ENCODE data around the gene GRID1.

DNA sequence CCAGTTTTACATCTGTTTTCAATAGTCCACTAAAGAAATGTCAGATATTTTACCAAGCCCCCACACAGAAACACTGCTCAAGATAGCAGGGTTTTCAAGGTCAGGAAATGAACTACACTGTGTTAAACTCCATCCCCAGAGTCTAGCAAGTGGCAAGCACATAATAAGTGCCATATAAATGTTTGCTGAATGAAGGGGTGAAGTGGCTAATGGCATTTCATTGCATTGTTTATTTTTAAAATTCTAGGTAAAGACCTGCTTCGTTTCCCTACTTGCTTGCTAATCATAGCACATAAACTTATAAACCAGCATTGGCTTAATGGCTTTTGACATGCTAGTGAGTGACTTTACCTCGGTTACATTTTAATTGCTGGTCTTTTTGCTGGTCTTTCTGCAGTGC, 322.6 kb downstream of the GRID1 start:
- TF ChIP-seq POLR2AphosphoS5 (IDR thresholded peaks at IDR 0.05) = no peak
- TF ChIP-seq, protein P1, sequence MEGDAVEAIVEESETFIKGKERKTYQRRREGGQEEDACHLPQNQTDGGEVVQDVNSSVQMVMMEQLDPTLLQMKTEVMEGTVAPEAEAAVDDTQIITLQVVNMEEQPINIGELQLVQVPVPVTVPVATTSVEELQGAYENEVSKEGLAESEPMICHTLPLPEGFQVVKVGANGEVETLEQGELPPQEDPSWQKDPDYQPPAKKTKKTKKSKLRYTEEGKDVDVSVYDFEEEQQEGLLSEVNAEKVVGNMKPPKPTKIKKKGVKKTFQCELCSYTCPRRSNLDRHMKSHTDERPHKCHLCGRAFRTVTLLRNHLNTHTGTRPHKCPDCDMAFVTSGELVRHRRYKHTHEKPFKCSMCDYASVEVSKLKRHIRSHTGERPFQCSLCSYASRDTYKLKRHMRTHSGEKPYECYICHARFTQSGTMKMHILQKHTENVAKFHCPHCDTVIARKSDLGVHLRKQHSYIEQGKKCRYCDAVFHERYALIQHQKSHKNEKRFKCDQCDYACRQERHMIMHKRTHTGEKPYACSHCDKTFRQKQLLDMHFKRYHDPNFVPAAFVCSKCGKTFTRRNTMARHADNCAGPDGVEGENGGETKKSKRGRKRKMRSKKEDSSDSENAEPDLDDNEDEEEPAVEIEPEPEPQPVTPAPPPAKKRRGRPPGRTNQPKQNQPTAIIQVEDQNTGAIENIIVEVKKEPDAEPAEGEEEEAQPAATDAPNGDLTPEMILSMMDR (IDR thresholded peaks at IDR 0.05) = no peak

Data from breast epithelium (tissue), 3 donors.